HepG2 (cell line): ENCODE results near the gene ARHGAP22.

Source experiments
- ATAD3A ChIP-seq: sonication (generic); formaldehyde crosslinking; IDR thresholded peaks from 2 replicates; pipeline ENCODE4 v1.4.0; 2020; ENCODE audit warnings: missing genetic modification reagents
- BRCA1 ChIP-seq: sonication (generic); formaldehyde crosslinking; IDR thresholded peaks from 2 replicates; pipeline ENCODE4 v1.4.0; 2020; ENCODE audit warnings: missing genetic modification reagents
- CREM ChIP-seq, 2 experiments: sonication (generic) in 1 of 2; formaldehyde crosslinking in 1 of 2; IDR thresholded peaks; 2 replicates each; pipeline versions ENCODE4 v1.4.0 to v1.6.1; 2016 to 2020; ENCODE audit warnings: antibody characterized with exemption in 1 of 2, mild to moderate bottlenecking in 1 of 2, missing genetic modification reagents in 1 of 2
- MTA1 ChIP-seq: sonication (generic); formaldehyde crosslinking; IDR thresholded peaks from 2 replicates; pipeline ENCODE4 v1.4.0; 2020; ENCODE audit warnings: missing genetic modification reagents, mild to moderate bottlenecking, borderline replicate concordance
- NFYB ChIP-seq: sonication (generic); formaldehyde crosslinking; IDR thresholded peaks from 2 replicates; pipeline ENCODE4 v1.4.0; 2020; ENCODE audit warnings: missing genetic modification reagents
- RFX5 ChIP-seq: IDR thresholded peaks from 2 replicates; pipeline ENCODE4 v1.6.1; 2011; ENCODE audit warnings: low read depth, low read length, improper control_type of control experiment
- SP2 ChIP-seq: sonication (generic); formaldehyde crosslinking; IDR thresholded peaks from 2 replicates; pipeline ENCODE4 v1.5.1; 2020; ENCODE audit warnings: mild to moderate bottlenecking, missing genetic modification reagents
- SP5 ChIP-seq: IDR thresholded peaks from 2 replicates; pipeline ENCODE4 v1.6.1; 2016; ENCODE audit warnings: low read depth, borderline replicate concordance
- ZIK1 ChIP-seq: sonication (generic); formaldehyde crosslinking; IDR thresholded peaks from 2 replicates; pipeline ENCODE4 v1.5.0; 2020; ENCODE audit warnings: mild to moderate bottlenecking, low read depth, missing genetic modification reagents, borderline replicate concordance
- ZNF253 ChIP-seq: sonication (generic); formaldehyde crosslinking; IDR thresholded peaks from 2 replicates; pipeline ENCODE4 v1.8.0; 2022; ENCODE audit warnings: mild to moderate bottlenecking, missing genetic modification reagents, borderline replicate concordance
- ZNF34 ChIP-seq: sonication (generic); formaldehyde crosslinking; IDR thresholded peaks from 2 replicates; pipeline ENCODE4 v1.4.0; 2020; ENCODE audit warnings: mild to moderate bottlenecking, missing genetic modification reagents, borderline replicate concordance
- TF ChIP-seq, protein P1 (sequence below): sonication (generic); formaldehyde crosslinking; IDR thresholded peaks from 2 replicates; pipeline ENCODE4 v1.5.0; 2020; ENCODE audit warnings: mild to moderate bottlenecking, missing genetic modification reagents, moderate library complexity
- TF ChIP-seq, protein P2 (sequence below): IDR thresholded peaks from 2 replicates; pipeline ENCODE4 v1.6.1; 2016; ENCODE audit warnings: low read depth, borderline replicate concordance

DNA sequence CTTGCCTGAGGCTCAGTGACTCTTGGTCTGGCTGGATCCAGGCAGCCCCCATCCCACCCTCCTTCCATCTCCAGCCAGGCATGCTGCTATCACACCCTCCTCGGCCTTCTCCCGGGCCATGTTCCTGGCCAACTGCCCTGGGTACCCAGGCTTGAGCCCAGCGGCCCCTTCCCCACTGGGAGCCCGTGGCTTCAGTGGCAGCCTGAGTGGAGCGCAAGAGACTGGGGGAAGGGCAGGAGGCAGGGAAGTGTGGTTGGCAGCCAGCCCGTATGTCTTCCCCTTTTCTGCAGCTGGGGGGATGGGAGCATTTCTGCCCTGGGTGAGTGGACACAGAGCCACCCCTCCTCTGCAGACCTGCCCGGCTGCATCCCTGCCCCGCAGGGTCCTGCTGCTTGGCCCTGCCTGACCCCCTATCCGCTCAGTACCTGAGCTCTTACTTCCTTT is 148.5 kb downstream of the ARHGAP22 start:
- TF ChIP-seq, protein P1, sequence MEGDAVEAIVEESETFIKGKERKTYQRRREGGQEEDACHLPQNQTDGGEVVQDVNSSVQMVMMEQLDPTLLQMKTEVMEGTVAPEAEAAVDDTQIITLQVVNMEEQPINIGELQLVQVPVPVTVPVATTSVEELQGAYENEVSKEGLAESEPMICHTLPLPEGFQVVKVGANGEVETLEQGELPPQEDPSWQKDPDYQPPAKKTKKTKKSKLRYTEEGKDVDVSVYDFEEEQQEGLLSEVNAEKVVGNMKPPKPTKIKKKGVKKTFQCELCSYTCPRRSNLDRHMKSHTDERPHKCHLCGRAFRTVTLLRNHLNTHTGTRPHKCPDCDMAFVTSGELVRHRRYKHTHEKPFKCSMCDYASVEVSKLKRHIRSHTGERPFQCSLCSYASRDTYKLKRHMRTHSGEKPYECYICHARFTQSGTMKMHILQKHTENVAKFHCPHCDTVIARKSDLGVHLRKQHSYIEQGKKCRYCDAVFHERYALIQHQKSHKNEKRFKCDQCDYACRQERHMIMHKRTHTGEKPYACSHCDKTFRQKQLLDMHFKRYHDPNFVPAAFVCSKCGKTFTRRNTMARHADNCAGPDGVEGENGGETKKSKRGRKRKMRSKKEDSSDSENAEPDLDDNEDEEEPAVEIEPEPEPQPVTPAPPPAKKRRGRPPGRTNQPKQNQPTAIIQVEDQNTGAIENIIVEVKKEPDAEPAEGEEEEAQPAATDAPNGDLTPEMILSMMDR = no peak
- TF ChIP-seq SP5 (no peak), ZNF34 (CRISPR knock-in tag) (no peak), BRCA1 (CRISPR knock-in tag) (no peak), CREM (IDR thresholded peaks at IDR 0.05) (no peak), CREM (CRISPR knock-in tag; IDR thresholded peaks at IDR 0.05) (no peak), RFX5 (no peak), SP2 (CRISPR knock-in tag) (no peak), MTA1 (CRISPR knock-in tag) (no peak), ZNF253 (CRISPR knock-in tag) (no peak), ZIK1 (CRISPR knock-in tag) (no peak), NFYB (CRISPR knock-in tag) (no peak), ATAD3A (CRISPR knock-in tag) (no peak)
- TF ChIP-seq, protein P2, sequence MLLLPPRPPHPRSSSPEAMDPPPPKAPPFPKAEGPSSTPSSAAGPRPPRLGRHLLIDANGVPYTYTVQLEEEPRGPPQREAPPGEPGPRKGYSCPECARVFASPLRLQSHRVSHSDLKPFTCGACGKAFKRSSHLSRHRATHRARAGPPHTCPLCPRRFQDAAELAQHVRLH (CRISPR knock-in tag) = no peak
